Fibroblast of skin of right quadriceps (primary cell): ENCODE data around the gene ANKDD1B.
"Not testable (repeated sequence)": the region's sequence is repeated elsewhere in the genome, so short reads cannot be mapped to it uniquely, and the experiment has no call there.

Source experiments
- DNase-seq: peaks from one replicate; pipeline ENCODE4 v3.0.0-alpha.2; 2013

ANKDD1B gene

GRCh38 chr5:75611311-75612225 lies at the start of gene ANKDD1B:
Gene ANKDD1B, plus strand, starts transcription at chr5:75611453. Its CDS starts 182 bp downstream, at chr5:75611635.
- DNase-seq, result peak; percentile 31

GRCh38 chr5:75565991-75566709 lies 45.1 kb upstream of the ANKDD1B start:
- DNase-seq, result not testable (repeated sequence)

- peak; percentile 90 for DNase-seq
Observed at GRCh38 chr5:75566710-75567309, 44.4 kb upstream of the ANKDD1B start.

GRCh38 chr5:75567710-75568109 lies 43.5 kb upstream of the ANKDD1B start:
- DNase-seq, result no peak

- no peak for DNase-seq
Observed at GRCh38 chr5:75568202-75568601, 43.1 kb upstream of the ANKDD1B start.

GRCh38 chr5:75571547-75571946 lies 39.7 kb upstream of the ANKDD1B start:
- no peak for DNase-seq

- no peak for DNase-seq
Observed at GRCh38 chr5:75574791-75575190, 36.5 kb upstream of the ANKDD1B start.

GRCh38 chr5:75578280-75578679 lies 33.0 kb upstream of the ANKDD1B start:
- not testable (repeated sequence) for DNase-seq

- no peak for DNase-seq
Observed at GRCh38 chr5:75584641-75585040, 26.6 kb upstream of the ANKDD1B start.

GRCh38 chr5:75588666-75589065 lies 22.6 kb upstream of the ANKDD1B start:
- DNase-seq, result peak; percentile 21

- no peak for DNase-seq
Observed at GRCh38 chr5:75600535-75600934, 10.7 kb upstream of the ANKDD1B start.

- no peak for DNase-seq
Observed at GRCh38 chr5:75601567-75601966, 9.7 kb upstream of the ANKDD1B start.

GRCh38 chr5:75601996-75602395 lies 9.3 kb upstream of the ANKDD1B start:
- DNase-seq, result peak; percentile 44

- peak; percentile 71 for DNase-seq
Observed at GRCh38 chr5:75603371-75603770, 7.9 kb upstream of the ANKDD1B start.

- DNase-seq, result no peak
Observed at GRCh38 chr5:75603821-75604220, 7.4 kb upstream of the ANKDD1B start.

- DNase-seq, result not testable (repeated sequence)
Observed at GRCh38 chr5:75607341-75607740, 3.9 kb upstream of the ANKDD1B start.

- DNase-seq, result no peak
Observed at GRCh38 chr5:75608870-75609269, 2.4 kb upstream of the ANKDD1B start.

GRCh38 chr5:75610201-75610600 lies 1.1 kb upstream of the ANKDD1B start:
- DNase-seq, result no peak

- not testable (repeated sequence) for DNase-seq
Observed at GRCh38 chr5:75610859-75611310, 368 bp upstream of the ANKDD1B start.

- DNase-seq, result no peak
Observed at GRCh38 chr5:75612226-75612569, 945 bp downstream of the ANKDD1B start.

GRCh38 chr5:75612901-75613300 lies 1.6 kb downstream of the ANKDD1B start:
- no peak for DNase-seq

GRCh38 chr5:75614176-75614575 lies 2.9 kb downstream of the ANKDD1B start:
- DNase-seq, result no peak

GRCh38 chr5:75616371-75616881 lies 5.2 kb downstream of the ANKDD1B start:
- DNase-seq, result no peak
